ENCODE data around the gene PDE1C. TPM values are rescaled to one million over a fixed set of nuclear protein-coding genes. Genes with fewer than 3 reads are reported as not detected.

The PDE1C gene
- total RNA-seq, 1 donor from 2014 or later = 12.2 TPM

- DNase-seq (ENCODE audit: low spot score) = no peak
Observed at GRCh38 chr7:32074787-32075585, 4.8 kb upstream of the PDE1C start.

- DNase-seq (ENCODE audit: low spot score) = no peak
Observed at GRCh38 chr7:32073533-32073932, 3.3 kb upstream of the PDE1C start.

GRCh38 chr7:32072397-32072796, 2.2 kb upstream of the PDE1C start:
- no peak for DNase-seq (ENCODE audit: low spot score)

GRCh38 chr7:32071466-32072091, 1.4 kb upstream of the PDE1C start:
- no peak for DNase-seq (ENCODE audit: low spot score)

- DNase-seq (ENCODE audit: low spot score) = no peak
Observed at GRCh38 chr7:32070051-32070405, 179 bp downstream of the PDE1C start.

- DNase-seq (ENCODE audit: low spot score) = no peak
Observed at GRCh38 chr7:32069116-32069650, 1.0 kb downstream of the PDE1C start.

- no peak for DNase-seq (ENCODE audit: low spot score)
Observed at GRCh38 chr7:32068411-32069101, 1.7 kb downstream of the PDE1C start.

- DNase-seq (ENCODE audit: low spot score) = no peak
Observed at GRCh38 chr7:32066441-32066840, 3.8 kb downstream of the PDE1C start.

- no peak for DNase-seq (ENCODE audit: low spot score)
Observed at GRCh38 chr7:32063614-32064013, 6.6 kb downstream of the PDE1C start.

GRCh38 chr7:32062150-32062549, 8.1 kb downstream of the PDE1C start:
- DNase-seq (ENCODE audit: low spot score) = peak; percentile 57

GRCh38 chr7:32061346-32061745, 8.9 kb downstream of the PDE1C start:
- DNase-seq (ENCODE audit: low spot score) = no peak

- DNase-seq (ENCODE audit: low spot score) = no peak
Observed at GRCh38 chr7:32059289-32060011, 10.8 kb downstream of the PDE1C start.

GRCh38 chr7:32058002-32058401, 12.2 kb downstream of the PDE1C start:
- DNase-seq (ENCODE audit: low spot score) = no peak

GRCh38 chr7:32056767-32057166, 13.4 kb downstream of the PDE1C start:
- no peak for DNase-seq (ENCODE audit: low spot score)

- DNase-seq (ENCODE audit: low spot score) = no peak
Observed at GRCh38 chr7:32053204-32053603, 17.0 kb downstream of the PDE1C start.

GRCh38 chr7:32051128-32051527, 19.1 kb downstream of the PDE1C start:
- DNase-seq (ENCODE audit: low spot score) = no peak

- no peak for DNase-seq (ENCODE audit: low spot score)
Observed at GRCh38 chr7:32049599-32049998, 20.6 kb downstream of the PDE1C start.

GRCh38 chr7:32048970-32049491, 21.2 kb downstream of the PDE1C start:
- no peak for DNase-seq (ENCODE audit: low spot score)

GRCh38 chr7:32047801-32048200, 22.4 kb downstream of the PDE1C start:
- DNase-seq (ENCODE audit: low spot score) = no peak

GRCh38 chr7:32047075-32047474, 23.1 kb downstream of the PDE1C start:
- DNase-seq (ENCODE audit: low spot score) = no peak

- no peak for DNase-seq (ENCODE audit: low spot score)
Observed at GRCh38 chr7:32045228-32045627, 25.0 kb downstream of the PDE1C start.

GRCh38 chr7:32044739-32045138, 25.5 kb downstream of the PDE1C start:
- DNase-seq (ENCODE audit: low spot score) = no peak
